Stimulated activated CD4-positive, alpha-beta T cell treated with anti-CD3 and anti-CD28 coated beads, TNF-alpha, amount 100 ng/mL, for 24 hours (primary cell): ENCODE measurements around the gene DOHH.

ENCODE experiments used
- DNase-seq, 3 experiments: peaks; one replicate each; pipeline ENCODE4 v3.0.0-alpha.2; 2020; ENCODE audit warnings: low read depth in 3 of 3

The DOHH gene

DNA sequence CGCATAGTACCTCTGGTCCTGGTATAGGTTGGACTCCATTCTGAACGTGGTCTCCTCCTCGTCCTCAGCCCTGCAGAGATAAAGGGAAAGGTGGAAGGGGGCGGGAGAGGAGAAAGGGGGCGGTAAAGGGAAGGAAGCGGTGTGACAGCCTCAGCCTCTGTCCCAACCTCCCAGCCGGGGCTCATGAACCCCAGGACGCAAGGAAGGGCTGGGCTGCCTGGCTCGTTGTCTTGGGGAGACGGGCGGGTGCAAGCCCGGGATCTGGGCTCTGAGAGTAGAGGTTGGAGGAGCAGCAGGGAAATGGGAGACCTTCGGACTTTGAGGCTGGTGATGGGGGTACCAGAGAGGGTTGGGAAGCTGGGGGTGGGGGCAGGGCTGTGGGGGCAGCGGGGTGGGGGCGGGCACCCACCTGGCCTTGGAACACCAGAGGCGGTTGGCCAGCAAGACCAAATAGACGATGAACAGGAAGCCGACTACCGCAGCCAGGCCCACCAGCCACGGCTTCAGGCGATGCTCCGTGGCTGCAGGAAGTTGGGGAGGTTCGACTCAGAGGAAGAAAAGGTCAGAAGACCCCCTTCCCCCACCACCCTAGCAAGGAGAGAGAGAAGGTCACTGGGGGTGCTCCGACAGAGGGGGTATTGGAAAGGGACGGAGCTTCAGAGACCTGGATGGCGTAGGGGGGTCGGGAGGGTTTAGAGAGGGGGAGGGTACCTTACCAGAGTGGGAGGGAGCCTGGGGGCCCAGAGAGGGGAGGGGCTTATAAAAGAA, 21.9 kb downstream of the DOHH start:
- DNase-seq: no peak

DNA sequence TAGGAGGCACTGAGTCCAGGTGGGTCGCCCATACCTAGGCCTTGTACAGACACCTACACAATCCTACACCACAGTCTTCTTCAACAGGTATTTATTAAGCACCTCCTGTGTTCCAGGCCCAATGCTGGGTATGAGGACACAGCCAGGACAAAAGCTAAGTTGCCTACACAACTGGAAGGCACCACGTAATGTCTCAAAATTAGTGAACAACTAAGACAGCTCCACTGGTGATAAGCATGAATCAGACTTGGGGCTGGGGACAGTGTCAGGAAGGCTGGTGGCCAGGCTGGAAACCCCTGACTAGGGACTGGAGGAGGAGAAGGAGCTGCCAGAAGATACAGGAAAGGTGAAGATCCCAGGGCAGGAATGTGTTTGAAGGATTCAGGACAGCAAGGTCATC, 22.5 kb downstream of the DOHH start:
- no peak for DNase-seq

DNA sequence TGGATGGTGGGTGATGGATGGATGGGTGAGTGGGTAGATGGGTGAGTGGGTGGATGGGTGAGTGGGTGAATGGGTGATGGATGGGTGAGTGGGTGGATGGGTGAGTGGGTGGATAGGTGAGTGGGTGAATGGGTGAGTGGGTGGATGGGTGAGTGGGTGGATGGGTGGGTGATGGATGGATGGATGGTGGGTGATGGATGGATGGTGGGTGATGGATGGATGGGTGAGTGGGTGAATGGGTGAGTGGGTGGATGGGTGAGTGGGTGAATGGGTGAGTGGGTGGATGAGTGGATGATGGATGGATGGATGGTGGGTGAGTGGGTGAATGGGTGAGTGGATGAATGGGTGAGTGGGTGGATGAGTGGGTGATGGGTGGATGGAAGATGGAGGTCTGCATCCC, 23.0 kb downstream of the DOHH start:
- DNase-seq: no peak

DNA sequence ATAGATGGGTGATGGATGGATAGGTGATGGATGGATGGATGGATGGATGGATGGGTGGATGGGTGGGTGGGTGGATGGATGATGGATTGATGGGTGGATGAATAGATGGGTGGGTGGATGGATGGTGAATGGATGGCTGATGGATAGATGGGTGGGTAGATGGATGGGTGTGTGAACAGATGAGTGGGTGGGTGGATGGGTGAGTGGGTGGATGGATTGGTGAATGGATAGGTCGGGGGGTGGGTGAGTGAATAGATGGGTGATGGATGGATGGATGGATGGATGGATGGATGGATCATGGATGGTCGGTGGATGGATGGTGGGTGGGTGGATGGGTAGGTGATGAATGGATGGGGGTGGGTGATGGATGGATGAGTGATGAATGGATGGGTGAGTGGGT, 23.6 kb downstream of the DOHH start:
- no peak for DNase-seq

DNA sequence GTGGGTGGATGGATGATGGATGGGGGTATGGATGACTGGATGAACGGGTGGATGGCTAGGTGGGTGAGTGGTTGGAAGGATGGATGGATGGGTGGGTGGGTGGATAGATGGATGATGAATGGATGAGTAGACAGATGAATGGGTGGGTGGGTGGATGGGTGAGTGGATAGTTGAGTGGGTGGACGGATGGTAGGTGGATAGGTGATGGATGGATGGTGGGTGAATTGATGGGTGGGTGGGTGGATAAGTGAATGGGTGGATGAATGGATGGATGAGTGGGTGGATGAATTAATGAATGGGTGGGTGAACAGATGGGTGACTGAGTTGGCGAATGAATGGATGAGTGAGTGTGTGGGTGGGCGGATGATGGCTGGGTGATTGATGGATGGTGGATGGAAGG, 25.0 kb downstream of the DOHH start:
- no peak for DNase-seq

DNA sequence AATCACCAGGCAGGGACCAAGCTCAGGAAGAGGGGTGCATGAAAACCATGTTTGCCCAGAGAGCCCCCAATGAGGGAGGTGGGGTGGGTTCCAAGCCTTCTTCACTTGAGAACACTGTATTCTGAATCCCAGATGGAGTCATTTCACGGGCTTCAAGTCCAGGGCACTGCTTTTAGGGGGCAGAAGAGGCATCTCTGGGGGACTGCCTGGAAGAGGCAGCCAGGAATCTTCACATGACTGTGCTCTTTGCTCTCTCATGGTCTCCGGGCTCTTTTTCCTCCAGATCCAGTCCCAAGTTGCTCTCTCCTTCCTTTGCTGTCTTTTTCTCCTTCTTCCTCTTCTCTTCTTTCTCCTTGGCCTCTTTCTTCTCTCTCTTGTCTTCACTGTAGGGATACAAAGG, 25.9 kb downstream of the DOHH start:
- DNase-seq: no peak

DNA sequence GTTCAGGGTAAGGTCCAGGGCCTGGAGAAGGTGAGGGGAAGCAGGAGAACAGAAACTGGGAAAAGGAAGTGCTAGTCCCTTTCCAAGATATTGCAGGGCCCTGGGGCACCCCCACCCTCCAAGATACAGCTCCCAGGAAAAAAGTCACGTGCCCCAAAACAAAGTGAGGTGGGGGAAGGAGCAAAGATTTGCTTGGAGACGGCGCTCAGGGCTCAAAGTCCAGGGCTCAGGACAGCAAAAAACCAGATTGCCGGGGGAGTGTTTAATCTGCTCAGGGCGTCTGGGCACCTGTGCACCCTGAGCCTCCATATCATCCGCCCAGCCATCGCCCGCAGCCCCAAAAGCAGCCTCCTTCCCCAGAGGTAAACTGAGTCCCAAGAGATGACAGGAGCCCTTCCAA, 26.5 kb downstream of the DOHH start:
- no peak for DNase-seq

DNA sequence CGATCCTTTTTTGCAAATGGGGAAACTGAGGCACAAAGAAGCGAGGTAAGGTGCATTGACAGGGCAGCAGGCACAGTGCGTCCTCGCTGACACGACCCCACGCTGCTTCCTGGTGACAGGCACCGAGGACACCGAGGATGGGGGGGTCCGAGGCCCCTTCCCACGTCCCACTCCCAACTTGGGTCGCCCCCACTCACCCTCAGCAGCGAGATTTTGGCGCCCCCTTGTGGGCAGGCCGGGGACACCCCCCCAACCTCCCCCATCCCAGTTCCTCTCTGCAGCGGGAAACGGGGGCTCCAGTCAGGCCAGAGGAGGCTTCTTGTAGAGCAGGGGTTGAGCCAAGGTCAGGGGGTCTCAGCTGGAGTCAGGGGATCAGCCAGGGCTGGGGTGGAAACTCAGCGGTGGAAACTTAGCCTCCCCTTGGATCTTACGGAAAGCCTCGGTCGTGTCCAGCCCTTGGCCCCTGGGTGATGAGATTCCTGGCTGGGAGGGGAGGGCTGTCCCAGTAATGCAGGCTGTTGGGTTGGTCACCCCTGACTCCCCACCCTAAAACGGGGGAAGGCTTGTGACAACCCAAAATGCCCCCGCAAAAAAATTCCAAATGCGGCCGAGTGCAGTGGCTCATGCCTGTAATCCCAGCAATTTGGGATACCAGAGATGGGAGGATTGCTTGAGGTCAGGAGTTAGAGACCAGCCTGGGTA, 28.4 kb downstream of the DOHH start:
- peak in 1 of 3 experiments; percentile 40 for DNase-seq

DNA sequence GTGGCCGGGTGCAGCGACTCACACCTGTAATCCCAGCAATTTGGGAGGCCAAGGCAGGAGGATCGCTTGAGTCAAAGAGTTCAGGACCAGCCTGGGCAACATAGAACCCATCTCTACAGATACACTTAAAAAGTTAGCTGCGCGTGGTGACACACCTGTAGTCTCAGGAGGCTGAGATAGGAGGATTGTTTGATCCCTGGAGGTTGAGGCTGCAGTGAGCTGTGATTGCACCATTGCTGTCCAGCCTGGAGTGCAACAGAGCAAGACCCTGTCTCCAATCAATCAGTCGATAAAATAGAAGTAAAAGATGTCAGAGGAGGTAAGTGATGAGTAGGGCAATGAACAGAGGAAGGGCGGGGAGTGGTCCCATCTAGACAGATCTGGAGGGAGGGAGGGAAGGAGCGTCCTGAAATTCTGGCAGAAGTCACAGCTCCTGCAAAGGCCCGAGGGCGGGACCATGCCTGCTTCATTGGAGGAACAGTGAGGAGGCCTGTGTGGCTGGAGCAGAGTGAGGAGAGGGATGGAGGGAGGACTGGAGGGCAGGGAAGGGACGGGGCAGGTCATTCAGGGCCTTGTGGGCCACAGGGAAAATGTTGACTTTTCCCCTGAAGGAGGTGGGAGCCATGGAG, 29.9 kb downstream of the DOHH start:
- DNase-seq: no peak

DNA sequence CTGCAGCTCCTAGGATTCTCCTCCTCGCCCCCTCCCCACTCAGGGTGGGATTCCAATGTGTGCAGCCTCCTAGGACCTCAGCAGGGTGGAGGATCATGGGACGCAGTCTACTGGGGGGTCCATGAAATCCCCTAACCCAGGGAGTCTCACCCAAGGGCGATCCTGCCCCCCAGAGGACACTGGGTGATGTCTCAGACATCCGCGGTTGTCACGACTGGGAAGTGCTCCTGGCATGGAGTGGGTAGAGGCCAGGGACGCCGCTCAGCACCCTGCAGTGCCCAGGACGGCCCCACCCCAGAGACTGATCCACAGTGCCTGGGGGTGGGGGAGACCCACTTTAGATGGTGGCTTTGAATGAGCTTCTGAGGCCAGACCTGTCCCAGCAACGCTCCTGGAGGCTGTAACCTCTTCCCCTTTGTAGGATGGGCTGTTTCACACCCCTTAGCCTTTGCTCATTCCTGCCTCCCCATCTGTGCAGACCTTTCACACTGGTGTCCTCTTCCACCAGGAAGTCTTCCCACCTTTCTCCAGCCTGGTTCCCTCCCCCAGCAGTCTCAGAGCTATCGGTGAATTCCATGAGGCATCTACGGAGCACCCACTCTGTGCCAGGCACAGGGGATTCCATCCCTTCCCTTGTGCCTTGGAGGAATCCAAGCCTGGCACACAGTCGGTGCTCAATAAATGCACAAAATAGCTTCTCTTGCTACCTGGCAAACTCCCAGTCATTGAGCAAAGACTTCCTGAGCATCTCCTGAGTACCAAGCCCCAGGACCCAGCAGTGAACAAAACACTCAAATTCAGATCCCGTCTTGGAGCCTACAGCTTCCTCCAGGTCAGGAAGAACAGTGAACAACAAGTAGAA, 30.6 kb downstream of the DOHH start:
- DNase-seq: no peak

DNA sequence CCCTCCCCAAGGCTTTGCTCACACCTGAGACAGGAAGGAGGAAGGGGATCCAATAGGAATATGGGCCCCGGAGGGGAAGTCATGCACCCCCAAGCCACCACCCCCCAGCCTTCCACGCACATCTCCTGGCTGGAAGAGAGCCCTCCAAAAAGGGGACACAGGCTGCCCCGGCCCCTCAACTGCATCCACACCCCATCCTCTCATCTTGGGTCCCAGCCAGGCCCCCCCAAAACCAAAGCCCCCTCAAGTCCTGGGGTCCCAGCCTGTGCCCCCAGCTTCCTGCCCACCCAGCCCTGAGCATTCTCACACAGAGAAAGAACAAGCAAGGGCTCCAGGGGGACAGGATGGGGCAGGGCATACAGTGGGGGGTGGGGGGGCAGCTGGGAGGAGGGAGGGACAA, 32.3 kb downstream of the DOHH start:
- no peak for DNase-seq

DNA sequence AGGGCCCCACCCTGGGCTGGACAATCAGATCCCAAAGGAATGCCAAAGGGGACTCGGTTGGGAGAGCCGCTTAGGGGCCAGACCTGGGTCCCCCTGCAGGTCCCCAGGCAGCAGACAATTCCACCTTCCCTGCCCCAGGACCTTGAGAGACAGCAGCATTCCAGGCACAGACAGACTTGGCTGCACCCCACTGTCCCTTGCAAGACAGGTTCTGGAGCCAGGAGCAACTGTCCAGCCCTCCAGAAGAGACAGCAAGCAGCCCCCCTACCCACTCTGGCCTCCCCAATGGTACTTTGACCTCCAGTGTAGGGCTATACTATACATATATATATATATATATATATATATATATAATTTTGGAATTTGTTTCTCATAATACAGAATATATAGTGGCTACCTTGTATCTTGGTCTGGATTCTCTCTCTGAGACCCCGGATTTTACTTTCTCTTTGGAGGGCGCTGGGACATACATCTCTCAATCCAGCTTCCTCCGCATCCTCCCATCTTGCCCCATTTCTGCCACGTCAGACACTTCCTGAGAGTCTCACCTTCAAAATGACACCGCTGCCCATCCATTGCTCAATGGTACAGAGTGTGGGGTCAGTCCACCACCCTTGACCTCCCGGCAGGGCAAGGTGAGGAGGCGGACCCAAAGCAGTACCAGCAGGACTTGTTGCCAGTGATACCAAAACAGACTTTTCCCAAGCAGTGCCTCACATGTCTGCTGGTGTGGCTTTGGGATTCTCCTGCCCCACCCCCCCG, 32.9 kb downstream of the DOHH start:
- DNase-seq: no peak

DNA sequence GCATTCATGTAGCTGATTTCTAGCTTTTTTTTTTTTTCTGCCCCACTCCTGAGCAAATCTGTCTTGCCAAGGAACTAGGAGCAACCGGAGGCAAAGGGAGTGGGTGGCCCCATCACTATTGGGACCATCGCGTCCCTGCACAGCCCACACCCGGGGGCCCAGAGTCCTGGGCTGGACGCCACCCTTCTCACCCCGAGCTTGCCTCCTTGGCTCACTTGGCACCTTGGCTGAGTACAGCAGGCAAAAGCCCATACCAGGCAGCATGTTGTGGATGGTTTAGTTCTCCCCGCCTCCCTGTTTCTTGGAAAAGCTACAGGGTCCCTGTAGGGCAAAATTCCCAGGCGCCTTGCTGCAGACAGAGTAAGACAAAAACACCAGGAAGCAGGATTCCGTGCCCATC, 33.8 kb downstream of the DOHH start:
- no peak for DNase-seq

DNA sequence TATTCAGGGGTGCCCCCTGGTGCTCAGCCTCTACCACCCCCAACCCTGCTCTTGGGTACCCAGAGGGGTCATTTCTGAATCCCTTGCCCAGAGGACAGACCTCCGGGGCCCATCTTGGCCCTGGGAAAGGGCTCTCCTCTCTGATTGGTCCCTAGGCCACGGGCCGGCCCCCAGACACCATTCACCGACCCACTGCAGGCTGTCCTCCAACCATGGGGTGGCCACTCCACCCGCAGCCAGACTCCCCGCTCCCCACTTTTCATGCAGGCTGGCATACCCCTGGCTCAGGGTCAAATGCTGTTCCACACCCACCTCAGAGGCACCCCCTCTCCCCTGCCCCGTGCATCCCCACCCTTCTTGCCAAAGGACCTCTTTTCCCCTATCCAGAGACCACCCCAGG, 34.9 kb downstream of the DOHH start:
- no peak for DNase-seq

DNA sequence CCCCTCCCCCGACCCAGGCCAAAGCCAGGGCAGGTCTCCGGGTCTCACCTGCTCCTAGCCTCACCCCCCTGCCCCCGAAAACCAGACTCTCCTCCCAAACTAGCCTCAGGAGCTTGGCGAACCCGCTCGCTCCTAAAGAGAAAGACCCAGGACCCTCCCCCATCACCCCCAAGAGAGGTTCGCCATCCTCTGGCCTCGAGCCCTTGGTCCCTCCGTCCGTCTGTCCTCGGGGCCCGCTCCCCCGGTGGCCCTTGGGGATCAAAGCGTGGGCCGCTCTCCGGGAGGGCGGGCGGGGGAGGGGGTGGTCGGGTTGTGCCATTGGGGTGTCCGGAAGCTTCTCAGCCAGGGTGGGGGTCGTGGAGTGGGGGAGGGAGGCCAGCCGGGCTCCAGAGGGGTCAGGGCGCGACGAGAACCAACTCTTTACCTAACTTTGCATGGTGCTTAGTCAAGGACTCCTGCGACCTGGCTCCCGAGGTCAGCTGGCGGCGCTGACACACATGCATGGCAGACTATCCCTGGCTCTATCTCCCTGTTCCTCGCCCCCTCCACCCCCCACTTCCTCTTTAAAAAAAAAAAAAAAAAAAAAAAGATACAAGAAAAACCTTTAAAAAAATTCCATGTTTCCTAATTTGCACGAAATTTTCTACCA, 35.8 kb downstream of the DOHH start:
- no peak for DNase-seq

DNA sequence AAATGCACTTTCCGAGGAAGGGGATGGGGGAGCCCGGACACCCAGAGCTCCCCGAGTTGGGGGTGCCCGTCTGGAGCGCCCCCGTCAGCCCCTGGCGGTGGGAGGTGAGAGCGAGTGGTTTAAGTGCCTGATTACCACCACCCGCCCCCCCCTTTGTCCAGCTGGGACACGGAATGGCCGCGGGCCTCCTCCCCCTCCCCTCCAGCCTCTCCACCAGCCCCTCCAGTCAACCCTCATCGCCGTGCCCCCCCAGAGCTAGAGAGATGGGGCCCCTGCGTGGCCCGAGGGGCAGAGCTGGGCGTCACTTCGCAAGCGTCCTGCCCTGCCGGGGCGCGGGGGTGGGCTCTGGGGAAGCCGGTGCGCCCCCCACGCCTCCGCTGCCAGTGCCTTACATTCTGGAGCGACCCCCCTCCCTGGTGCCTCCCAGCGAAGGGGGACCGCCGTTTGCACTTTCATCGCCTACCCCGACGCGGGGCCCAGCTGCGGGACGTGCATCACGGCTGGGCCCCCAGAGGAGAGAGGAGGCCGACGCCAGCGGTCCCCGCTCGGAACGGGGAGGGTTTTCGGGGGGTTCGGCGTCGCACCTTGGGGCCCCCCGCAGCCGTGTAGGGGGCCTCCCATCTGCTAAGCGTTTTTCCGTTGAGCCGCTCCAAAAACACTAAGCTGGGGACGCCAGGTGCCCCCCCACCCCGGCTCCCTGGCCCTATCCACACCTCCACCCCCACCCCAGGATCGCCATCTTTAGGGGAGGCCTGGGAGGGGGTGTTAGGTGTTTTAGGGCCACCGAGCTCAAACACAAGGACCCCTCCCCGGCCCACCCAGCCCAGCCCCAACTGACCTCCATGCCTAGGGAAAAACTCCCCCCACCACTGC, 36.5 kb downstream of the DOHH start:
- no peak for DNase-seq

DNA sequence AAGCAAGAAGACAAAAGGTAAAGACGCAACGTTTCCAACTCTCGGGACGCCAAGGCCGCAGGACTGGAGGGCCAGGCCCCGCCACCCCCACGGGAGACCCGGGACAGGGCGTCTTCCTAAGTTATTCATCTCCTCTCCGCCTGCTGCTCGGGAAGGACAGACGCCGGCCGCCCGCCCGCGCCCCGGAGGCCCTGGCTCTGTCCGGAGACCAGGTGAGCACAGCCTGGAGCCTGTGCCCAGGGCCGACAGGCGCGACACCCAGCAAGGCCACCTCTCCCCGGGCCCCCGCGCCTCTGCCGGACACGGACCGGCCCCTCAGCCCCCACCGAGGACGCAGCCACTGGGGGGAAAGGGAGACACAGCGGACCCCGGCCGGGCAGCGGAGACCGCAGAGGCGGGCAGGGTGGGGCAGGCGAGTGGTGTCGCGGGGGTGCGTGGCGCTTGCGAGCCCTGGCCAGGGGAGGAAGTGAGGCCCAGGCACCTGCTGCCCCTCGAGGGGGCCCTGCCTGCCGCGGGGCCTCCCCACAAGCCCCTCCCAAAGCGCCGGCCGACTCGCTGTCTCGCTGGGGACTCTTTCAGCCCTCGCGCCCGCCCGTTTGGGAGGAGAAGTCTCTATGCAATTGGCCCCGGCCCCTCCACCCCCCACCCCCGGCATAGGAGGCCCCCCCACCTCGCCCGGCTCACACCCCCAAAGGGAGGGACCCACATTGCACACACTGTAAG, 37.3 kb downstream of the DOHH start:
- no peak for DNase-seq

DNA sequence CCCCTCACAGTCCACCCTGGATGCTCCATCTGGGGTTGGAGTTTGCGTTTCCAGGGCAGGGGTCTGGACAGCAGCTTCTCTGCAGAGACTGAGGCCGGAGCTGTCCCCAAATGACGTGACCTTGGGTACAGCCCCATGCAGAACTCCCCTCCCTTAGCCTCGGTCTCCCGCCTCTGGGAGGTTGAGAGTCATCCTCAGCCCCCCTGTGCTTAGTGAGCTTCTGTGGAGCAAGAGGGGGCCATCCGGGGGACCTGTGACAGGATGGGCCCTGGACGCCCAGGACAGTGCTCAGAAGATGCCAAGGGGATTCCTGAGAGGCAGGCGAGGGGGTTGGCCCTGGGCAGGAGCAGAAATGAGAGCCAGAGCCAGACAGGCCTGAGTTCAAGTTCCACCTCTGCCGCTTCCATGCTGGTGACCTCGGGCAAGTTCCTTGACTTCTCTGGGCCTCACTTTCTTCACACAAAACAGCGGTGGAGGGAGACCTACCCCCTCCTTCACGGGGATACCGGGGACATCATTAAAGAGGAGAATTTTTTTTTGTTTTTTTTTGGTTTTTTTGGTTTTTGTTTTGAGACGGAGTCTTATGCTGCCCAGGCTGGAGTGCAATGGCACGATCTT, 40.4 kb downstream of the DOHH start:
- DNase-seq: no peak
